GM19372 (cell line): ENCODE results near the gene FBXO17.
"Not testable (repeated sequence)": the region's sequence is repeated elsewhere in the genome, so short reads cannot be mapped to it uniquely, and the experiment has no call there.

ENCODE experiments used
- ATAC-seq: cut with Tn5 transposase; IDR thresholded peaks from one replicate; pipeline ENCODE4 v1.9.1; 2021; ENCODE audit warnings: mild to moderate bottlenecking, low read depth, moderate library complexity; ENCODE audit not compliant: unreplicated experiment

Gene FBXO17

DNA sequence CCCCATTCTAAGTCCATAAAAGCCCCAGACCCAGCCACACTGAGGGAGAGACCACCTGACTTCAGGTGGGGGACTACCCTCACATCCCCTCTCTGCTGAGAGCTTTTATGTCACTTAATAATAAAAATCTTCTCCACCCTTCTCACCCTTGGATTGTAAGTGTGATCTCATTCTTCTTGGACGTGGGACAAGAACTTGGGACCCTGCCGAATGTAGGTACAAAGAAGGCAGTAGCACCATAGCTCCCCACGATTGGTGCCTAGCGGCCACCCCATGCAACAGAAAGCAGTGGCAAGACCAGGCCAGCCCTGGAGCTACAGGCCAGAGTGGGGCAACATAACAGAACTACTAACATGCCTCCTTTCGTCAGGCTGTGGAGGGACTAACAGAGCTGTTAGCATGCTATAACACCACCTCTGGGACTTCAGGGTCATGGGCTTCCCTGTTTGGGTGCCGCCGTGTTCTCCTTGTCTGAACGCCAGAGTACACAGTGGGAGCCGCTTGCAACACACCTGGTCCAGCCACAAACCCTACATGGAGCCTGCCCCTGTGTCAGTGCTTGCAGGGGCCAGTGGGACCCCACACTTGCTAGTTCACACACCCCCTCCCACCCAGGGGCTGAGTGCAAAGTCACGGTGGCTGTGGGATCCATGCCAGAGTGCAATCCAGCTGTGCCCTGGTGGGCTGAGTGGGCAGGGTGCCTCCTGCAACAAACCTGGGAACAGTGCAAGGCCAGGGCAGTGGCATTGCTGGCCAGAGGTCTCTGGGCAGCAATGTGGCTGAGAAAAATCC lies 5.2 kb upstream of the FBXO17 start:
- no peak for ATAC-seq

DNA sequence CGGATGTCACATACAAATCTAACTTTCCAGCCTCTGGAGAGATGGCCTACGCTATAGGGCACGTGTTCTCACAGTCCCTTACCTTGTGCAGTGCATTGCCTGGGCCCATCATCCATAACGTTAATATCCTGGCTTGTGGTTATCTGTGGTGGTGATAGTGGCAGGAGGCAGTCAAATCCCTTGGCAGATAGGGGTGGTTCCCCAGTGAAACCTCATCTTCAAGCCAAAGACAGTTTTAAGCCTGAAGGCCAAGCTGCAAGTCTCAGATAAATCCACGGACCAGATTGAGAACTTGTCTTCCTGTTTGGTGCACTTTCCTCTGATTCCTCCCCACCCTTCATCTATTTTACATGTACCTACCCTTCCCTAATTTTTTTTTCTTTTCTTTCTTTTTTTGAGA lies 4.3 kb upstream of the FBXO17 start:
- no peak for ATAC-seq

DNA sequence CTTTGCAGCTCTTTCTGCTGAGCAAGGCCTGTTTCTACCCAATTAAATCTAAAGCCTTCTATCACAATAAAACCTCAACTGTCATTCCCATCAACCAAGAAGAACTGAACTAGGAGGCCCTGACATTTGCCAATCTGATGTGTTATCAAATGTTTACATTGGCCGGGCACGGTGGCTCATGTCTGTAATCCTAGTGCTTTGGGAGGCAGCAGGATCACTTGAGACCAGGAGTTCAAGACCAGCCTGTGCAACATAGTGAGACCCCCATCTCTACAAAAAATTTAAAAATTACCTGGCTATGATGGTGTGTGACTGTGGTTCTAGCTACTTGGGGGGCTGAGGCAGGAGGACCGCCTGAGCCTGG lies 2.8 kb upstream of the FBXO17 start:
- ATAC-seq = no peak

- ATAC-seq = peak; percentile 53
These were observed 2.1 kb upstream of the FBXO17 start for GRCh38 chr19:38977445-38978325.

DNA sequence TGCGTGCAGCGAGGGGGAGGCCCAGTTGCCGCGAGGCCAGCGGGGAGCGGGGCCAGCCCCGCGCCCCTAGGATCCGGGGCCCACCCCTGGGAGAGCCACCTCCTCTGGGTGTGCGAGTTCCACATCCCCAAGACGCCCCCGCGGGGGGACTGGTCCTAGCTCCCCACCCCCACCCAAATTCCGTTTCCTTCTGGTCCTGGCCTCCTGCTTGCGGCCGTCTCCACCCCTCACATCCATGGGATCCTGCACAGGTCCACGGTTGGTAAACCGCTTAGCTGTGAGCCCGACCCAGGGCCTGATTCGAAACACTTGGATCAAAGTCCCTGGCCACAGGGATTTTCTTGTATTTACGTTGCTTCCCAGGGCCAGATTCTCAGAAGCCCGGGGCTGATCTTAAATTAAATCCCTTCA lies 324 bp upstream of the FBXO17 start:
- no peak for ATAC-seq

DNA sequence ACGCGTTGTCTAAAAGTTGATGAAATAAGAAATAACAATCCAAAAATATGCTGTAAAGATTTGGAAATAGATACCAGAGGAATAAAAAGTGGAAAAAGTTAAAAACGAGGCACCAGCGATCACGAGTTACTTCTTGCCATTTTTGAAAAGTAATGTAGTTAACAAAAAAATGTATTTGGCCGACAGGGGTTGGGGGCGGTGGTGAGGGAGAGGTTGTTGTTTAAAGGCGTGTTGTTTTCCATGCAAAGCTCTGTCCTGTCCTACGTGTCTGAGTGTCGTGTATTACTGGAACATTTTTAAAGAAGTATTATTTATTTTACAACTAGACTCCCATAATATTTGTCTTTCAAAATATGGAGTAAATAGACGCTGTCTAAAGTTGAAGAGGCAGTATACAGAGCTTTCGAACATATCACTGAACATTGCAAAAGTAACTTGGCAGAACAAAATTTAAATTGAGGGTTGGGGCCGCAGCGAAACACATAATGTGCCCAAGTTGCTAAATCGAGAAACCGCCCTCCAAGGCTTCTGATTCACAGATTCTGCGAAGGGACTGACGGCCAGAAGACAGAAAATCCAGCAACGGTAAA lies 823 bp downstream of the FBXO17 start:
- ATAC-seq = no peak

- no peak for ATAC-seq
These were observed 3.9 kb downstream of the FBXO17 start for GRCh38 chr19:38971672-38972071.

DNA sequence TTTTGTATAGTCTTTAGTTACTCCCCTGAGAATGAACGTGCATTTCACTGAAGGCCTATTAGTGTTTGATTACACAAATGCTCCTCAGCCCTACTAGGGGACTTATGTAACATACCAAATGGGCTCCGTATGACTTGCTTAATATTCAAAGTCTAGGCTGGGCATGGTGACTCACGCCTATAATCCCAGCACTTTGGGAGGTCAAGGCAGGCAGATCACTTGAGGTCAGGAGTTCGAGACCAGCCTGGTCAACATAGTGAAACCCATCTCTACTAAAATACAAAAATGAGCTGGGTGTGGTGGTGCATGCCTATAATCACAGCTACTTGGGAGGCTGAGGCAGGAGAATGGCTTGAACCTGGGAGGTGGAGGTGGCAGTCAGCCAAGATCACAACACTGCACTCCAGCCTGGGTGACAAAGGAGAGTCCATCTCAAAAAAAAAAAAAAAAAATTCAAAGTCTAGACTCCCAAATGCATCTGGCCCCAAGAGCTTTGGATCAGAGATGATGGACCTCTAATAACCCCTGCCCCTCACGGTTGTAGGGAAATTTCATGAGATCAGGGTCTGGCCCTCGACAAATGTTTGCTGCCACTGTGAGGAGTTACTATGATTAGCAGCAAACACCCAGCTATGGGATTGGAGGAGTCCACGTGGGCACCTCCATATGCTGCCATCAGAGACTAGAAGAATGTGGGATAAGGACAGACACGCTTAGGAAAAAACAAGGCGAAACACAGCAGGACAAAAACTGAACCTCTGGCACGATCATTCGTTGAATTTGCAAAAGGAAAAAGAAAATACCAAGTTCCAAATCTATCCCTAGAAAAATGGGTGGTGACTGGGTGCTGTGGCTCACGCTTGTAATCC lies 4.6 kb downstream of the FBXO17 start:
- ATAC-seq = no peak

GRCh38 chr19:38966149-38966548 lies 9.4 kb downstream of the FBXO17 start:
- not testable (repeated sequence) for ATAC-seq

GRCh38 chr19:38964738-38965137 lies 10.8 kb downstream of the FBXO17 start:
- ATAC-seq = no peak

DNA sequence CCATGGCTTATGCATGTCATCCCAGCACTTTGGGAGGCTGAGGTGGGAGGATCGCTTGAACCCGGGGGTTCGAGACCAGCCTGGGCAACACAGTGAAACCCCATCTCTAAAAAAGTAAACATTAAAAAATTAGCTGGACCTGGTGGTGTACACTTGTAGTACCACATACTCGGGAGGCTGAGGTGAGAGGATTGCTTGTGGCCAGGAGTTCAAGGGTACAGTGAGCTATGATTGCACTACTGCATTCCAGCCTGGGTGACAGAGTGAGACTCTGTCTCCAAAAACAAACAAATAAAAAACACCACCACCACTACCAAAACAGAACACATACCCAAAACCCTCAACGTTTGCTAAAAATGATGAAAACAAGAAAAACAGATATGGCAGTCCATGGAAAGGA lies 15.9 kb downstream of the FBXO17 start:
- ATAC-seq = no peak

DNA sequence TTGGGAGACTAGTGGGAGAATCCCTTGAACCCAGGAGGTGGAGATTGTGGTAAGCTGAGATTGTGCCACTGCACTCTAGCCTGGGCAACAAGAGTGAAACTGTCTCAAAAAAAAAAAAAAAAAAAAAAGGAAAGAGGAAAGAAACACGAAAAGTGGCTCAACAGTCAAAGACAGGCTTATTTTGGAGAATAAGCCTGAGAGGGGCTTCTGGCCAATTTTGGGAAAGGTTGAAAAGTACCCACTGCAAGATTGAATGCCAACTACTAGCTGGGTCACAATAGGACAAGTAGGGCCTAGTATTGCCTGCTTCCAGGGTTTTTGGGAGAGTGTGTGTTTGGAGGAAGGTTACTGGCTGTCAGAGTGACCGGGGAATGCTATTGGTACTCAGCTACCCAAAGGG lies 17.2 kb downstream of the FBXO17 start:
- ATAC-seq = no peak

- ATAC-seq = no peak
These were observed 19.3 kb downstream of the FBXO17 start for GRCh38 chr19:38956264-38956663.

DNA sequence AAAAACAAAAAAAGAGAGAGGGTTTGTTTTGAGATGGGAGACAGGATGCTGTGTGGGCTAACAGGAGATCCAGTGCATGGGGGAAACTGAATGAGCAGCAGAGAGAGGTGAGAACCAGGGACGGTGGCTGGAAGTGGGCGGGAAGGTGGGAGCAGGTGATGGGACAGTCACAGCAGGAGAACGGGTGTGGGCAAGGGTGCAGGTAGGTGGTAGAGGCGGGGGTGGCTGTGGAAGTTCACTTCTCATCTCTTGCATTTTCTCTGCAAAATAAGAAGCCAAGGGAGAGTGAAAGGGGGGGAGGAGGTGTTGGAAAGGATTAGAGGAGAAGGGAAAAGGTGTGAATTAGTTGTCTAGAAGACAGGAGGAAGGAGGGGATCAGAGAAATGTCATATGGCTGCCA lies 21.9 kb downstream of the FBXO17 start:
- no peak for ATAC-seq

DNA sequence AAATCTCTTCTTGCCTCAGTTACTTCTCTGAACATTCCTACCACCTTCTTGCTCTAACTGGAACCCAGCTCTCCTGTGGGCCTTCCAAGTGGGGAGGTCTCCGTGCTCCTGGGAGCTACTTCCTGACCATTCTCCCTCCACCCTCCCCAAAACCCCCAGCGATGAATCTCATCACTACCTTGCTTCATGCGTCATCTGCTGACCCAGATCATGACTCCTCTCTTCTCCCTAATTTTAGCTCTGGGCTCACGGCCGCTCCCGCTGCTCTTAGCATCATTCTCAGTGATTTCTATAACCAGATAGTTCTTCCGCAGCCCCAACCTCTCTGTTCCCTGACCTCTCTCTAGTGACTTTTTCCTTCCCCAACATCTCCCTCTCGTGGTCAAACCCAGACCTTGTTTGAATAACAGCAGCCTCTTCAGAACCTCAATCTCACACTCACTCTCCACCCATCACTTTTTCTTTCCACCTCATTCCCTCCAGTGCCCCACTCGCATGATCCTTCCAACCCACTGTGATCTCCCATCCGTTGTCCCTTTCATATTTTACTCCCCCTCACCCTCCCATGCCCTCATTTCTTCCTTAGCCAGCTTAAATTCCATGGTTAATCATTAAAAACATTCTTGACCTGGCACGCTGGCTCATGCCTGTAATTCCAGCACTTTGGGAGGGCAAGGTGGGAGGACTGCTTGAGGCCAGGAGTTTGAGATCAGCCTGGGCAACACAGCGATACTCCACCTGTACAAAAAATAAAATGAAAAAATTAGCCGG lies 23.0 kb downstream of the FBXO17 start:
- ATAC-seq = no peak

DNA sequence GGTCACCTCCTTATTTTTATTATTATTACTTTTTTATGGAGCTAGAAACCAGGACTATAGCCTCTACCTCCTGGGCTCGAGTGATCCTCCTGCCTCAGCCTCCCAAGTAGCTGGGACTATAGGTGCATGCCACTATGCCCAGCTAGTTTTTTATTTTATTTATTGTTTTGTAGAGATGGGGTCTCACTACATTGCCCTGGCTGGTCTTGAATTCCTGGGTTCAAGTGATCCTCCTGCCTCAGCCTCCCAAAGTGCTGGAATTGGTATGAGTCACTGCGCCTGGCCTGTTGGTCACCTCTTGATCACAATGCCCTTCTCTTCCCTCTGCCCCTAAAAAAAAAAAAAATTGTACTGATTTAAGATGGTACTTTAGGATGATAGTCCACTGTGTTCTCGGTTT lies 24.4 kb downstream of the FBXO17 start:
- ATAC-seq = no peak

- ATAC-seq = no peak
These were observed 25.8 kb downstream of the FBXO17 start for GRCh38 chr19:38949580-38950367.

- ATAC-seq = no peak
These were observed 29.1 kb downstream of the FBXO17 start for GRCh38 chr19:38946229-38947010.
